Measurements from ENCODE around the gene ERV3-1.
"Not testable (repeated sequence)": the region's sequence is repeated elsewhere in the genome, so short reads cannot be mapped to it uniquely, and the experiment has no call there.

ERV3-1 gene

GRCh38 chr7:64945503-64946175, 60.8 kb downstream of the ERV3-1 start:
- Histone ChIP-seq H3K4me2 (ENCODE audit: low read length) (no peak overlapping the region), H3K27me3 (ENCODE audit: low read depth, low read length) (no peaks in the 10 kb centered on the region), H4K20me1 (ENCODE audit: insufficient read depth, low read length) (no peaks in the 10 kb centered on the region), H3K4me3 (ENCODE audit: low read length) (no peak overlapping the region), H3K9me3 (ENCODE audit: insufficient read depth, low read length) (no peaks in the 10 kb centered on the region), H3K79me2 (ENCODE audit: low read length) (no peaks in the 10 kb centered on the region), H3K27ac (ENCODE audit: low read length) (no peak overlapping the region), H3K36me3 (replicated peaks; ENCODE audit: low read depth, low read length) (no peaks in the 10 kb centered on the region), H2AFZ (ENCODE audit: low read depth, low read length) (no peak overlapping the region), H3K9ac (ENCODE audit: low read length) (no peak overlapping the region), H3K4me1 (ENCODE audit: low read length) (no peaks in the 10 kb centered on the region)
- TF ChIP-seq, protein P1, sequence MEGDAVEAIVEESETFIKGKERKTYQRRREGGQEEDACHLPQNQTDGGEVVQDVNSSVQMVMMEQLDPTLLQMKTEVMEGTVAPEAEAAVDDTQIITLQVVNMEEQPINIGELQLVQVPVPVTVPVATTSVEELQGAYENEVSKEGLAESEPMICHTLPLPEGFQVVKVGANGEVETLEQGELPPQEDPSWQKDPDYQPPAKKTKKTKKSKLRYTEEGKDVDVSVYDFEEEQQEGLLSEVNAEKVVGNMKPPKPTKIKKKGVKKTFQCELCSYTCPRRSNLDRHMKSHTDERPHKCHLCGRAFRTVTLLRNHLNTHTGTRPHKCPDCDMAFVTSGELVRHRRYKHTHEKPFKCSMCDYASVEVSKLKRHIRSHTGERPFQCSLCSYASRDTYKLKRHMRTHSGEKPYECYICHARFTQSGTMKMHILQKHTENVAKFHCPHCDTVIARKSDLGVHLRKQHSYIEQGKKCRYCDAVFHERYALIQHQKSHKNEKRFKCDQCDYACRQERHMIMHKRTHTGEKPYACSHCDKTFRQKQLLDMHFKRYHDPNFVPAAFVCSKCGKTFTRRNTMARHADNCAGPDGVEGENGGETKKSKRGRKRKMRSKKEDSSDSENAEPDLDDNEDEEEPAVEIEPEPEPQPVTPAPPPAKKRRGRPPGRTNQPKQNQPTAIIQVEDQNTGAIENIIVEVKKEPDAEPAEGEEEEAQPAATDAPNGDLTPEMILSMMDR (IDR thresholded peaks at IDR 0.05; ENCODE audit: low read depth, low read length): no peak
- no peak for TF ChIP-seq EZH2phosphoT487 (IDR thresholded peaks at IDR 0.05; ENCODE audit: low read depth)

DNA sequence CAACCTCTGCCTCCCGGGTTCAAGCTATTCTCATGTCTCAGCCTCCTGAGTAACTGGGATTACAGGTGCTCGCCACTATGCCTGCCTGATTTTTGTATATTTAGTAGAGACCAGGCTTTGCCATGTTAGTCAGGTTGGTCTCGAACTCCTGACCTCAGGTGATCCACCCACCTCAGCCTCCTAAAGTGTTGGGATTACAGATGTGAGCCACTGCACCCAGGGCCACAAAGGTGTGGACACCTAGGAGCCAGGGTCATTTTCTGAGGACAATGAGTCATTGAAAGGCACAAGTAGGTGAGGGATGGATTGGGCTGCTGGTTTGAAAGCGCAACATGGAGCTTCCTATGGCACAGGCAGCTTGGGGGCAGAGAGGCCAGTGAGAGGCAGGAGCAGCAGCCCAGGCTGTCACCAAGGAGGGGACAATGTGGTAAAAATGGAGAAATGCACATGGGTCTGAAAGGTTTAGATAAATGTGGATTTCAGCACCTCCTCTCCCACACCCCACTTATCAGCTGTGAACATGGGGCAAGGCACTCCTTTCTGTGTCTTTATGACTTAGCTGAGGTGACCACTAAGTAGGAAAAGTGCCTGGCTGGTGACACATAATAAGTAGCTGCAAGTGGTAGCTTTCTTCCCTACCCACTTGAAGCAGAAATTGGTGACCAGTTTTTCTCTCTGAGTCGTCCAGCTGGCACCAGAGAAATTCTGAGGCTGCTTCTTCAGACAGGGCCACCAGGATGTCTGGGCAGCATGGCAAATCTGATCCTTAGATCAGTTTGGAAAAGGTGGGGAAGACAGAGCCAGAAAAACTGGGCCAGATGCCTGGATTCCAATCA, 61.6 kb downstream of the ERV3-1 start:
- H3K4me1 ChIP-seq (ENCODE audit: low read length); H4K20me1 ChIP-seq (ENCODE audit: insufficient read depth, low read length); H3K79me2 ChIP-seq (ENCODE audit: low read length); H3K27me3 ChIP-seq (ENCODE audit: low read depth, low read length); H3K36me3 ChIP-seq (replicated peaks; ENCODE audit: low read depth, low read length); H3K4me2 ChIP-seq (ENCODE audit: low read length); H3K27ac ChIP-seq (ENCODE audit: low read length); H3K4me3 ChIP-seq (ENCODE audit: low read length); H2AFZ ChIP-seq (ENCODE audit: low read depth, low read length); H3K9me3 ChIP-seq (ENCODE audit: insufficient read depth, low read length); H3K9ac ChIP-seq (ENCODE audit: low read length): not testable (repeated sequence)
